Astrocyte (in vitro differentiated cells and primary cell): ENCODE measurements around the gene GSG1L. TPM values are rescaled to one million over a fixed set of nuclear protein-coding genes. Genes with fewer than 3 reads are reported as not detected.

Experiments
- DNase-seq: peaks from one replicate; pipeline ENCODE4 v3.0.0-alpha.2; 2010; ENCODE audit warnings: low read depth
- FAIRE-seq: peaks from 2 replicates; lab custom pipeline; 2011; peaks lifted over from hg19 to GRCh38; lab: Jason Lieb, UNC
- H2AFZ ChIP-seq: 2 replicates; pipeline ENCODE4 v1.6.0; 2012; ENCODE audit warnings: low read depth, low read length, inconsistent platforms
- H3K27ac ChIP-seq: 2 replicates; pipeline ENCODE4 v1.5.1; 2011; ENCODE audit warnings: low read depth, low read length, inconsistent platforms
- H3K27me3 ChIP-seq: 2 replicates; pipeline ENCODE4 v1.6.0; 2011; ENCODE audit warnings: low read length, inconsistent platforms; ENCODE audit not compliant: insufficient read depth
- H3K36me3 ChIP-seq: 2 replicates; pipeline ENCODE4 v1.5.1; 2011; ENCODE audit warnings: low read length, inconsistent platforms; ENCODE audit not compliant: insufficient read depth
- H3K4me1 ChIP-seq: 2 replicates; pipeline ENCODE4 v1.5.1; 2011; ENCODE audit warnings: low read length, inconsistent platforms; ENCODE audit not compliant: insufficient read depth
- H3K4me2 ChIP-seq: 2 replicates; pipeline ENCODE4 v1.6.0; 2012; ENCODE audit warnings: low read length, inconsistent platforms
- H3K4me3 ChIP-seq: 2 replicates; pipeline ENCODE4 v1.5.1; 2011; ENCODE audit warnings: low read depth, mild to moderate bottlenecking, low read length, inconsistent platforms; ENCODE audit not compliant: insufficient read depth
- H3K79me2 ChIP-seq: 2 replicates; pipeline ENCODE4 v1.6.0; 2012; ENCODE audit warnings: mild to moderate bottlenecking, low read length, inconsistent platforms; ENCODE audit not compliant: insufficient read depth
- H3K9ac ChIP-seq: 2 replicates; pipeline ENCODE4 v1.6.0; 2012; ENCODE audit warnings: mild to moderate bottlenecking, low read length, inconsistent platforms
- H3K9me3 ChIP-seq: 2 replicates; pipeline ENCODE4 v1.5.1; 2012; ENCODE audit warnings: low read depth, mild to moderate bottlenecking, low read length, inconsistent platforms; ENCODE audit not compliant: insufficient read depth
- H4K20me1 ChIP-seq: 2 replicates; pipeline ENCODE4 v1.6.0; 2012; ENCODE audit warnings: low read length, inconsistent platforms; ENCODE audit not compliant: insufficient read depth
- H3K27ac Mint-ChIP-seq: one replicate; pipeline ENCODE4 v1.8.0; 2021; ENCODE audit warnings: mild to moderate bottlenecking, mixed read lengths; ENCODE audit not compliant: unreplicated experiment
- H3K27me3 Mint-ChIP-seq: one replicate; pipeline ENCODE4 v1.8.0; 2021; ENCODE audit warnings: low read depth, mixed read lengths; ENCODE audit not compliant: unreplicated experiment
- H3K36me3 Mint-ChIP-seq: one replicate; pipeline ENCODE4 v1.8.0; 2021; ENCODE audit warnings: low read depth, mixed read lengths; ENCODE audit not compliant: unreplicated experiment
- H3K4me1 Mint-ChIP-seq: one replicate; pipeline ENCODE4 v1.8.0; 2021; ENCODE audit warnings: low read depth, mixed read lengths; ENCODE audit not compliant: unreplicated experiment
- H3K4me3 Mint-ChIP-seq: one replicate; pipeline ENCODE4 v1.8.0; 2021; ENCODE audit warnings: mild to moderate bottlenecking, moderate library complexity, mixed read lengths; ENCODE audit not compliant: unreplicated experiment
- H3K9me3 Mint-ChIP-seq: one replicate; pipeline ENCODE4 v1.8.0; 2021; ENCODE audit warnings: mild to moderate bottlenecking, mixed read lengths; ENCODE audit not compliant: unreplicated experiment
- CTCF ChIP-seq: IDR thresholded peaks from 2 replicates; pipeline ENCODE4 v1.5.1; 2011; ENCODE audit warnings: low read depth, mild to moderate bottlenecking, inconsistent platforms, low read length, moderate library complexity; ENCODE audit not compliant: insufficient read depth
- EZH2 ChIP-seq: IDR thresholded peaks from 2 replicates; pipeline ENCODE4 v1.6.1; 2012; ENCODE audit warnings: mild to moderate bottlenecking, low read length, inconsistent platforms; ENCODE audit not compliant: insufficient read depth
- total RNA-seq: library from RNA; stranded (reverse); gene quantifications from 2 replicates; pipeline ENCODE4 v1.2.1, GENCODE V29; 2021

The GSG1L gene
- total RNA-seq, 1 donor from 2014 or later = not detected

GRCh38 chr16:28110479-28110878, 47.0 kb upstream of the GSG1L start:
- Histone ChIP-seq H3K27me3 (no peaks in the 10 kb centered on the region), H3K4me3 (no peak overlapping the region), H3K79me2 (peaks cover 16% of the 10 kb centered on the region), H3K4me2 (no peak overlapping the region), H3K9ac (no peak overlapping the region), H3K36me3 (peaks cover 49% of the 10 kb centered on the region), H4K20me1 (peaks cover 55% of the 10 kb centered on the region), H3K9me3 (no peaks in the 10 kb centered on the region), H2AFZ (no peak overlapping the region), H3K4me1 (no peaks in the 10 kb centered on the region), H3K27ac (no peak overlapping the region)
- Mint-ChIP-seq H3K9me3 (no peaks in the 10 kb centered on the region), H3K4me3 (no peak overlapping the region), H3K27me3 (no peaks in the 10 kb centered on the region), H3K27ac (peak overlapping the region; percentile 7), H3K36me3 (peaks cover 21% of the 10 kb centered on the region), H3K4me1 (no peaks in the 10 kb centered on the region)
- FAIRE-seq (no peak), DNase-seq (no peak)
- no peak for TF ChIP-seq CTCF
- no peak for TF ChIP-seq EZH2

- Histone ChIP-seq H3K9ac (no peak overlapping the region), H4K20me1 (peaks cover 54% of the 10 kb centered on the region), H3K27me3 (no peaks in the 10 kb centered on the region), H3K27ac (no peak overlapping the region), H3K4me2 (no peak overlapping the region), H3K36me3 (peaks cover 49% of the 10 kb centered on the region), H3K4me3 (no peak overlapping the region), H3K9me3 (no peaks in the 10 kb centered on the region), H3K4me1 (no peaks in the 10 kb centered on the region), H2AFZ (no peak overlapping the region), H3K79me2 (peaks cover 16% of the 10 kb centered on the region)
- FAIRE-seq = no peak
- Mint-ChIP-seq H3K36me3 (peaks cover 17% of the 10 kb centered on the region), H3K4me1 (no peaks in the 10 kb centered on the region), H3K9me3 (no peaks in the 10 kb centered on the region), H3K27ac (no peak overlapping the region), H3K4me3 (no peak overlapping the region), H3K27me3 (no peaks in the 10 kb centered on the region)
- TF ChIP-seq CTCF = no peak
- TF ChIP-seq EZH2 = no peak
- no peak for DNase-seq
Measured at GRCh38 chr16:28110074-28110473, 46.6 kb upstream of the GSG1L start.

DNA sequence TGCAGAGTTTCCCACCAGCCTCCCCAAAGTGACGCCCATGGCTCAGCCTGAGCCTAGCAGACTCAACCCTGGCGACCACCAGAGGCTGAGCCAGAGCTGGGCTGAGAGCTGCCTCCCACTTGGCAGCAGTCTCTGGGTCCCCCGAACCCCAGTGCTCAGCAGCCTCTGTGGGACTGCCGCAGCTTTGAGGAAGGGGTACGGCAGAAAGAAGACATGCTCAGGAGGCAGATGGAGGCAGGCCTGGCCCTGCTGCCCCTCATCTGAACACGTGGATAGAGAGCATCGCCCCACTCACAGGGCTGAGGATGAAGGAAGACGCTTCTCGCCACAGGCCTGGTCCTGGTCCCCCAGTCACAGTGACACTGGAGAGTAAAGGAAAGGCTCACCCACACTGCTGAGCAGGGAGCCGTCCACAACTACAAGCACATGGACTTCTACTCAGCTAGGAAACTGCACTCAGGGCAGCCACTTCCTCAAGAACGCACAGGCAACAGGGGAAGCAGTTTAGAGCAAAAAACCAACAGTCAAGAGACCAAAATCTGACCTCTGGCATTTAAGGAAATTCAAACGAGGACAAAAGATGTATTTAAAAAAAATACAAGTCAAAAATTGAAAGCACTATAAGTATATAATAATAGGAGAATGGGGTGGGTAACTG, 45.2 kb upstream of the GSG1L start:
- Mint-ChIP-seq H3K36me3 (peaks cover 25% of the 10 kb centered on the region), H3K9me3 (no peaks in the 10 kb centered on the region), H3K4me3 (no peak overlapping the region), H3K4me1 (no peaks in the 10 kb centered on the region), H3K27me3 (no peaks in the 10 kb centered on the region), H3K27ac (no peak overlapping the region)
- peaks cover 55% of the 10 kb centered on the region for H4K20me1 ChIP-seq
- no peak overlapping the region for H3K4me3 ChIP-seq
- peaks cover 16% of the 10 kb centered on the region for H3K79me2 ChIP-seq
- no peaks in the 10 kb centered on the region for H3K27me3 ChIP-seq
- H2AFZ ChIP-seq = no peak overlapping the region
- H3K36me3 ChIP-seq = peaks cover 47% of the 10 kb centered on the region
- no peak for FAIRE-seq
- no peaks in the 10 kb centered on the region for H3K4me1 ChIP-seq
- no peaks in the 10 kb centered on the region for H3K9me3 ChIP-seq
- no peak overlapping the region for H3K27ac ChIP-seq
- H3K9ac ChIP-seq = no peak overlapping the region
- DNase-seq = no peak
- TF ChIP-seq EZH2 (no peak), CTCF (no peak)
- H3K4me2 ChIP-seq = no peak overlapping the region
